ENCODE data around the gene LKAAEAR1. TPM values are rescaled to one million over a fixed set of nuclear protein-coding genes. Genes with fewer than 3 reads are reported as not detected.

The LKAAEAR1 gene
- total RNA-seq, 1 donor from 2014 or later, result not detected

DNA sequence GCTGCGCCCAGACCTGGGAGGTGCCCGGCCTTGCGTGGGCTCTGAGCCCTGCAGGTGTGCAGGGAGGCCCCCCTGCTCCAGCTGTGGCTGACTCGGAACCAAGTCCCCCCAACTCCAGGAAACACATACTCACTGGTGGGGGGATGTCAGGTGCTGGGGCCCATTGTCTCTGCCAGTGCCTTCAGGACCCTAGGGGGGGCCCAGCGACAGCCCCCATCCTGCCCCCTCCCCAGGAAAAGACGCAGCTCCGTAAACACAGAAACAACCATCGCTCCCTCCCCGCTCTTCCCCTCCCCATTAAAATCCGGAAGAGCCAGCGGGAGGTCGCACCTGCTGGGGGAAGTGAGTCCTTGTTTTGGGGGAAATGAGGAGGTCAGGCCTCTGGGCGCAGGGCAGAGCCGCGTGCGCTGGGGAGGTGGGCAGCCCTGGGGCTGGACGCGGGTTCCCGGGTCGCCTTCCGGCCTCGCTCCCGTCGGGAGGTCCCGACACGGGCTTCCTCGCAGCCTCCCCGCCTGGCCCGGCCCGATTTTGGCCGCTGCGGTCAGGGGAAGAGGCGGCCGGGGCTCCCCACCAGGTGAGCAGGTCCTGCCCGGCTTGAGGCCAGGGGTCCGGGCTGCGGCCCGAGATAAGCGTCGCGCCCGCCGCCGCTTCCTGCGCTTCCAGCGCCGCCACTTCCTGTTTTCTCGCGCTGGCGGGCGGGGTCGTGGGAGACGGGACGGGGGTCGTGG, 42.0 kb downstream of the LKAAEAR1 start:
- H3K27me3 Mint-ChIP-seq (ENCODE audit: low read depth, unreplicated experiment), result peaks cover 42% of the 10 kb centered on the region
- no peak overlapping the region for H3K4me3 Mint-ChIP-seq (ENCODE audit: unreplicated experiment)
- Histone ChIP-seq H3K4me2 (ENCODE audit: low read length) (peak overlapping the region; percentile 73), H3K27ac (ENCODE audit: low read depth, low read length) (no peak overlapping the region), H4K20me1 (ENCODE audit: insufficient read depth, low read length) (peaks cover 12% of the 10 kb centered on the region), H3K9ac (ENCODE audit: low read length) (no peak overlapping the region), H3K4me3 (ENCODE audit: insufficient read depth, low read depth, low read length) (no peak overlapping the region), H2AFZ (ENCODE audit: low read depth, low read length) (no peak overlapping the region), H3K9me3 (ENCODE audit: insufficient read depth, low read depth, low read length) (no peaks in the 10 kb centered on the region), H3K79me2 (ENCODE audit: insufficient read depth, low read length) (no peaks in the 10 kb centered on the region), H3K4me1 (ENCODE audit: insufficient read depth, low read length) (peaks cover 2% of the 10 kb centered on the region), H3K27me3 (ENCODE audit: insufficient read depth, low read length) (peaks cover 53% of the 10 kb centered on the region), H3K36me3 (ENCODE audit: insufficient read depth, low read length) (no peaks in the 10 kb centered on the region)
- no peaks in the 10 kb centered on the region for H3K36me3 Mint-ChIP-seq (ENCODE audit: low read depth, unreplicated experiment)
- DNase-seq (ENCODE audit: low read depth) (no peak), FAIRE-seq (no peak)
- H3K27ac Mint-ChIP-seq (ENCODE audit: unreplicated experiment), result no peak overlapping the region
- peak; percentile 99 for TF ChIP-seq EZH2 (IDR thresholded peaks at IDR 0.05; ENCODE audit: insufficient read depth, low read length)
- no peak for TF ChIP-seq CTCF (IDR thresholded peaks at IDR 0.05; ENCODE audit: insufficient read depth, low read depth, low read length)
- H3K9me3 Mint-ChIP-seq (ENCODE audit: unreplicated experiment), result no peaks in the 10 kb centered on the region
- peaks cover 9% of the 10 kb centered on the region for H3K4me1 Mint-ChIP-seq (ENCODE audit: low read depth, unreplicated experiment)

GRCh38 chr20:64041781-64042053, 42.5 kb downstream of the LKAAEAR1 start:
- H2AFZ ChIP-seq (ENCODE audit: low read depth, low read length), result no peak overlapping the region
- TF ChIP-seq CTCF (IDR thresholded peaks at IDR 0.05; ENCODE audit: insufficient read depth, low read depth, low read length) (no peak), EZH2 (IDR thresholded peaks at IDR 0.05; ENCODE audit: insufficient read depth, low read length) (no peak)

GRCh38 chr20:64041040-64041780, 43.0 kb downstream of the LKAAEAR1 start:
- peaks cover 35% of the 10 kb centered on the region for H3K27me3 Mint-ChIP-seq (ENCODE audit: low read depth, unreplicated experiment)
- Histone ChIP-seq H3K4me1 (ENCODE audit: insufficient read depth, low read length) (peaks cover 5% of the 10 kb centered on the region), H4K20me1 (ENCODE audit: insufficient read depth, low read length) (peaks cover 20% of the 10 kb centered on the region), H3K27me3 (ENCODE audit: insufficient read depth, low read length) (peaks cover 47% of the 10 kb centered on the region), H3K27ac (ENCODE audit: low read depth, low read length) (no peak overlapping the region), H3K4me3 (ENCODE audit: insufficient read depth, low read depth, low read length) (no peak overlapping the region), H3K4me2 (ENCODE audit: low read length) (no peak overlapping the region), H3K9me3 (ENCODE audit: insufficient read depth, low read depth, low read length) (no peaks in the 10 kb centered on the region), H3K79me2 (ENCODE audit: insufficient read depth, low read length) (no peaks in the 10 kb centered on the region), H2AFZ (ENCODE audit: low read depth, low read length) (no peak overlapping the region), H3K36me3 (ENCODE audit: insufficient read depth, low read length) (no peaks in the 10 kb centered on the region), H3K9ac (ENCODE audit: low read length) (no peak overlapping the region)
- no peak for TF ChIP-seq EZH2 (IDR thresholded peaks at IDR 0.05; ENCODE audit: insufficient read depth, low read length)
- no peak for TF ChIP-seq CTCF (IDR thresholded peaks at IDR 0.05; ENCODE audit: insufficient read depth, low read depth, low read length)
- H3K9me3 Mint-ChIP-seq (ENCODE audit: unreplicated experiment), result no peaks in the 10 kb centered on the region
- no peak overlapping the region for H3K4me3 Mint-ChIP-seq (ENCODE audit: unreplicated experiment)
- no peak for FAIRE-seq
- no peaks in the 10 kb centered on the region for H3K36me3 Mint-ChIP-seq (ENCODE audit: low read depth, unreplicated experiment)
- no peak overlapping the region for H3K27ac Mint-ChIP-seq (ENCODE audit: unreplicated experiment)
- DNase-seq (ENCODE audit: low read depth), result no peak
- peaks cover 9% of the 10 kb centered on the region for H3K4me1 Mint-ChIP-seq (ENCODE audit: low read depth, unreplicated experiment)

More at GRCh38 chr20:64041781-64042053, 42.5 kb downstream of the LKAAEAR1 start:
- H3K9me3 ChIP-seq (ENCODE audit: insufficient read depth, low read depth, low read length), result no peaks in the 10 kb centered on the region
- no peaks in the 10 kb centered on the region for H3K9me3 Mint-ChIP-seq (ENCODE audit: unreplicated experiment)
- H3K27me3 Mint-ChIP-seq (ENCODE audit: low read depth, unreplicated experiment), result peaks cover 39% of the 10 kb centered on the region
- H3K4me1 ChIP-seq (ENCODE audit: insufficient read depth, low read length), result peaks cover 2% of the 10 kb centered on the region
- H3K36me3 ChIP-seq (ENCODE audit: insufficient read depth, low read length), result no peaks in the 10 kb centered on the region
- no peak overlapping the region for H3K27ac Mint-ChIP-seq (ENCODE audit: unreplicated experiment)
- H3K4me2 ChIP-seq (ENCODE audit: low read length), result no peak overlapping the region
- H3K27me3 ChIP-seq (ENCODE audit: insufficient read depth, low read length), result peaks cover 48% of the 10 kb centered on the region
- peaks cover 14% of the 10 kb centered on the region for H4K20me1 ChIP-seq (ENCODE audit: insufficient read depth, low read length)
- no peak overlapping the region for H3K4me3 ChIP-seq (ENCODE audit: insufficient read depth, low read depth, low read length)
- no peaks in the 10 kb centered on the region for H3K36me3 Mint-ChIP-seq (ENCODE audit: low read depth, unreplicated experiment)
- no peaks in the 10 kb centered on the region for H3K79me2 ChIP-seq (ENCODE audit: insufficient read depth, low read length)
- peaks cover 9% of the 10 kb centered on the region for H3K4me1 Mint-ChIP-seq (ENCODE audit: low read depth, unreplicated experiment)
- no peak overlapping the region for H3K4me3 Mint-ChIP-seq (ENCODE audit: unreplicated experiment)
- H3K27ac ChIP-seq (ENCODE audit: low read depth, low read length), result no peak overlapping the region
- no peak overlapping the region for H3K9ac ChIP-seq (ENCODE audit: low read length)
- FAIRE-seq, result no peak
- DNase-seq (ENCODE audit: low read depth), result no peak
